HepG2 (cell line): ENCODE data around the gene RSPRY1. TPM values are rescaled to one million over a fixed set of nuclear protein-coding genes. Genes with fewer than 3 reads are reported as not detected.

ENCODE experiments used
- BRF2 ChIP-seq: sonication (generic); formaldehyde crosslinking; IDR thresholded peaks from 2 replicates; pipeline ENCODE4 v1.8.1; 2022; ENCODE audit warnings: mild to moderate bottlenecking, missing genetic modification reagents
- HNF4A ChIP-seq: sonication (generic); formaldehyde crosslinking; IDR thresholded peaks from 2 replicates; pipeline ENCODE4 v1.4.0; 2020; ENCODE audit warnings: missing genetic modification reagents
- KLF12 ChIP-seq: sonication (generic); formaldehyde crosslinking; IDR thresholded peaks from 2 replicates; pipeline ENCODE4 v1.4.0; 2020; ENCODE audit warnings: missing genetic modification reagents, borderline replicate concordance
- NR2F2 ChIP-seq: IDR thresholded peaks from 2 replicates; pipeline ENCODE4 v1.6.1; 2012; ENCODE audit warnings: low read depth, inconsistent platforms, borderline replicate concordance
- REST ChIP-seq, 2 experiments: IDR thresholded peaks; 2 replicates each; pipeline ENCODE4 v1.6.1; 2011 to 2012; ENCODE audit warnings: low read length in 2 of 2, borderline replicate concordance in 1 of 2, low read depth in 1 of 2, mild to moderate bottlenecking in 1 of 2, moderate library complexity in 1 of 2
- TMF1 ChIP-seq: sonication (generic); formaldehyde crosslinking; IDR thresholded peaks from 2 replicates; pipeline ENCODE4 v1.8.1; 2022; ENCODE audit warnings: low read depth, missing genetic modification reagents
- U2AF2 ChIP-seq: fragments of 200-400 bp; formaldehyde crosslinking; IDR thresholded peaks from 2 replicates; pipeline ENCODE4 v1.6.1; 2017; ENCODE audit warnings: low read depth, mild to moderate bottlenecking, low read length
- ZBTB40 ChIP-seq, 2 experiments: fragments of 450-650 bp in 1 of 2; sonication (generic) in 1 of 2; formaldehyde crosslinking in 1 of 2; IDR thresholded peaks; 2 replicates each; pipeline versions ENCODE4 v1.6.1 to v1.8.0; 2016 to 2022; ENCODE audit warnings: antibody characterized with exemption in 1 of 2, mild to moderate bottlenecking in 1 of 2, missing genetic modification reagents in 1 of 2
- ZNF121 ChIP-seq: sonication (generic); formaldehyde crosslinking; IDR thresholded peaks from 2 replicates; pipeline ENCODE4 v1.5.0; 2020; ENCODE audit warnings: mild to moderate bottlenecking, missing genetic modification reagents
- ZNF224 ChIP-seq: sonication (generic); formaldehyde crosslinking; IDR thresholded peaks from 2 replicates; pipeline ENCODE4 v1.5.0; 2020; ENCODE audit warnings: mild to moderate bottlenecking, missing genetic modification reagents
- ZNF292 ChIP-seq: sonication (generic); formaldehyde crosslinking; IDR thresholded peaks from 2 replicates; pipeline ENCODE4 v1.8.1; 2022; ENCODE audit warnings: mild to moderate bottlenecking, low read depth, missing genetic modification reagents, borderline replicate concordance
- ZNF577 ChIP-seq: sonication (generic); formaldehyde crosslinking; IDR thresholded peaks from 2 replicates; pipeline ENCODE4 v1.4.0; 2020; ENCODE audit warnings: mild to moderate bottlenecking, low read depth, missing genetic modification reagents, borderline replicate concordance
- ZNF724P ChIP-seq: sonication (generic); formaldehyde crosslinking; IDR thresholded peaks from 2 replicates; pipeline ENCODE4 v1.8.0; 2022; ENCODE audit warnings: missing genetic modification reagents, borderline replicate concordance
- polyA plus RNA-seq, 8 experiments: library from polyadenylated mRNA; depleted of rRNA in 3 of 8; stranded (reverse) in 7 of 8; unstranded in 1 of 8; fragments of >200 nt; fragmentation: Illumina TruSeq in 4 of 8; extraction: Trizol in 4 of 8; gene quantifications; 2 replicates each; pipeline versions ENCODE4 v1.2.1 to v1.2.3, GENCODE V29; 2011 to 2016; ENCODE audit warnings: low read depth in 4 of 8, missing spikeins in 1 of 8, mixed read lengths in 1 of 8; ENCODE audit not compliant: insufficient read depth in 1 of 8
- total RNA-seq, 5 experiments: library from RNA; depleted of rRNA; stranded (reverse); fragments of >200 nt; fragmentation: Illumina TruSeq; extraction: Trizol; gene quantifications; 2 replicates each; pipeline ENCODE4 v1.2.3, GENCODE V29; 2016; ENCODE audit warnings: low read depth in 1 of 5

RSPRY1 gene
- total and polyA plus RNA-seq, 2 of the 13 experiments (the other 11 are each of a cell fraction or from before 2014, with no cell fraction given), result 53.4 to 61.0 TPM

- no peak for TF ChIP-seq ZNF121 (CRISPR knock-in tag)
- TF ChIP-seq ZNF292 (CRISPR knock-in tag), result no peak
- TF ChIP-seq U2AF2, result no peak
- TF ChIP-seq REST (IDR thresholded peaks at IDR 0.05; ENCODE audit: borderline replicate concordance in 1 of 2, low read depth in 1 of 2, low read length in 2 of 2), result no peak
- TF ChIP-seq ZNF577, result no peak
- TF ChIP-seq ZBTB40 (IDR thresholded peaks at IDR 0.05), result no peak
- no peak for TF ChIP-seq ZBTB40 (CRISPR knock-in tag; IDR thresholded peaks at IDR 0.05)
- TF ChIP-seq BRF2, result no peak
- no peak for TF ChIP-seq ZNF724P (CRISPR knock-in tag)
- TF ChIP-seq KLF12 (CRISPR knock-in tag), result no peak
- TF ChIP-seq TMF1 (CRISPR knock-in tag), result no peak
- TF ChIP-seq NR2F2, result no peak
- TF ChIP-seq HNF4A (CRISPR knock-in tag), result peak; percentile 59; the same call in 1 of the 2 replicates
- TF ChIP-seq ZNF224 (CRISPR knock-in tag), result no peak
These were observed 40.8 kb upstream of the RSPRY1 start (continued) for GRCh38 chr16:57145046-57146021.
